IMR-90 (cell line): Measurements from ENCODE around the gene VGLL1.

Experiments used
- CTCF ChIP-seq: conservative IDR thresholded peaks from 2 replicates; pipeline ENCODE4 v1.5.1; 2012; ENCODE audit warnings: mild to moderate bottlenecking, low read depth, low read length, improper control_type of control experiment
- MAFK ChIP-seq: IDR thresholded peaks from 2 replicates; pipeline ENCODE4 v1.6.1; 2012; ENCODE audit warnings: low read depth, low read length, improper control_type of control experiment
- POLR2A ChIP-seq: IDR thresholded peaks from 2 replicates; pipeline ENCODE4 v1.6.1; 2012; ENCODE audit warnings: mild to moderate bottlenecking, low read depth, low read length

- no peak for TF ChIP-seq CTCF
- TF ChIP-seq POLR2A, result no peak
- TF ChIP-seq MAFK, result no peak
Observed at GRCh38 chrX:136538811-136539210, 6.8 kb downstream of the VGLL1 start.
